Fibroblast of lung (primary cell): Measurements from ENCODE around the gene CGNL1. TPM values are rescaled to one million over a fixed set of nuclear protein-coding genes. Genes with fewer than 3 reads are reported as not detected.

Experiments
- DNase-seq, 2 donors: peaks; one replicate each; pipeline versions ENCODE4 v3.0.0 to v3.0.0-alpha.2; 2010; ENCODE audit warnings: low read depth in 2 of 2
- H2AFZ ChIP-seq: 2 replicates; pipeline ENCODE4 v1.5.1; 2012; ENCODE audit warnings: low read length, control low read depth, inconsistent platforms
- H3K27ac ChIP-seq: 2 replicates; pipeline ENCODE4 v1.5.1; 2011; ENCODE audit warnings: low read length, control low read depth; ENCODE audit not compliant: insufficient read depth
- H3K27me3 ChIP-seq: 2 replicates; pipeline ENCODE4 v1.5.1; 2011; ENCODE audit warnings: mild to moderate bottlenecking, low read length; ENCODE audit not compliant: control insufficient read depth, insufficient read depth
- H3K36me3 ChIP-seq: 2 replicates; pipeline ENCODE4 v1.5.1; 2011; ENCODE audit warnings: low read length; ENCODE audit not compliant: control insufficient read depth, insufficient read depth
- H3K4me1 ChIP-seq: 2 replicates; pipeline ENCODE4 v1.5.1; 2011; ENCODE audit warnings: low read length; ENCODE audit not compliant: control insufficient read depth, insufficient read depth; ENCODE audit errors: extremely low read depth
- H3K4me2 ChIP-seq: 2 replicates; pipeline ENCODE4 v1.5.1; 2011; ENCODE audit warnings: low read length, control low read depth; ENCODE audit not compliant: insufficient read depth; ENCODE audit errors: extremely low read depth
- H3K4me3 ChIP-seq, 4 experiments: fragments of 200-600 bp in 1 of 4; sonication (generic) in 1 of 4; replicated peaks in 1 of 4; 2 replicates each; pipeline ENCODE4 v1.5.1; 2011 to 2016; ENCODE audit warnings: low read length in 4 of 4, low read depth in 3 of 4, mild to moderate bottlenecking in 3 of 4, control low read depth in 2 of 4, inconsistent platforms in 1 of 4, mixed read lengths in 1 of 4; ENCODE audit not compliant: insufficient read depth in 1 of 4; ENCODE audit errors: control extremely low read depth in 1 of 4
- H3K79me2 ChIP-seq: 2 replicates; pipeline ENCODE4 v1.5.1; 2012; ENCODE audit warnings: mild to moderate bottlenecking, low read length, inconsistent platforms; ENCODE audit not compliant: control insufficient read depth, insufficient read depth
- H3K9ac ChIP-seq: 2 replicates; pipeline ENCODE4 v1.5.1; 2011; ENCODE audit warnings: mild to moderate bottlenecking, low read length, control low read depth; ENCODE audit not compliant: insufficient read depth
- H3K9me3 ChIP-seq: 2 replicates; pipeline ENCODE4 v1.5.1; 2012; ENCODE audit warnings: low read depth, low read length; ENCODE audit not compliant: control insufficient read depth, insufficient read depth
- H4K20me1 ChIP-seq: 2 replicates; pipeline ENCODE4 v1.5.1; 2011; ENCODE audit warnings: low read length; ENCODE audit not compliant: control insufficient read depth, insufficient read depth; ENCODE audit errors: extremely low read depth
- EZH2 ChIP-seq: IDR thresholded peaks from 2 replicates; pipeline ENCODE4 v1.5.1; 2012; ENCODE audit warnings: low read length, control low read depth, mild to moderate bottlenecking; ENCODE audit errors: missing control alignments
- polyA plus RNA-seq, 2 donors: library from polyadenylated mRNA; depleted of rRNA in 1 of 2; stranded (reverse) in 1 of 2; unstranded in 1 of 2; fragments of >200 nt; gene quantifications; 2 replicates each; pipeline ENCODE4 v1.2.1, GENCODE V29; 2011 to 2012; ENCODE audit warnings: missing spikeins in 1 of 2
- total RNA-seq: library from RNA; depleted of rRNA; stranded (reverse); fragments of >200 nt; gene quantifications from 2 replicates; pipeline ENCODE4 v1.2.1, GENCODE V29; 2014
- TF ChIP-seq, protein P1 (sequence below), 2 donors: IDR thresholded peaks in 1 of 2; conservative IDR thresholded peaks in 1 of 2; 1 replicate in 1 of 2; 2 replicates in 1 of 2; pipeline ENCODE4 v1.5.1; 2011 to 2012; ENCODE audit warnings: low read length in 2 of 2, control low read depth in 1 of 2, inconsistent platforms in 1 of 2, low read depth in 1 of 2, mild to moderate bottlenecking in 1 of 2

Gene CGNL1
- total and polyA plus RNA-seq, 2 donors (not counting 1 experiment from before 2014, with no cell fraction given), result 0.18 to 6.1 TPM

DNA sequence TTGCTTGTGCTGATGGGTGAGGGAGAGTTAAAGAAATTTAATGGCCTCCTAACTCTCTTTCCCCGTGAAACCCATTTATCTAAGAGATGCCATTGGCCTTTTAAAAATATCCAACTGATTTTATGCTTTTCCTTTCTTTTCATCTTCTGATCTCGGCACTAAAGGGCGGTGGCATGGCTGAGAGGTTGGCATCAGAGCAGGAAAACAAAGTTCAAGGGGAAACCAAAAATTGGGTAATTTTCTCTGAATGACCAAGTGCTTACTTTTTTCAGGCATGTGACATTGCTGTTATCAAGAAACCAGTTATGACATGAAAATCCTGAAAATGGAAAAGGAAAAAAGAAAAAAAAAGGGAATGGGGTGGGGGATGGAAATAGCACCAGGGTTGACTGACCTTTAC is 3.2 kb downstream of the CGNL1 start:
- Histone ChIP-seq H3K4me3 (no peak overlapping the region), H3K36me3 (no peaks in the 10 kb centered on the region), H3K27me3 (peaks cover 7% of the 10 kb centered on the region), H3K9me3 (no peaks in the 10 kb centered on the region), H3K9ac (no peak overlapping the region), H3K27ac (no peak overlapping the region), H3K4me1 (no peaks in the 10 kb centered on the region), H4K20me1 (no peaks in the 10 kb centered on the region), H3K4me2 (no peak overlapping the region), H3K79me2 (no peaks in the 10 kb centered on the region), H2AFZ (no peak overlapping the region)
- DNase-seq, result no peak
- TF ChIP-seq EZH2, result no peak
- TF ChIP-seq, protein P1, sequence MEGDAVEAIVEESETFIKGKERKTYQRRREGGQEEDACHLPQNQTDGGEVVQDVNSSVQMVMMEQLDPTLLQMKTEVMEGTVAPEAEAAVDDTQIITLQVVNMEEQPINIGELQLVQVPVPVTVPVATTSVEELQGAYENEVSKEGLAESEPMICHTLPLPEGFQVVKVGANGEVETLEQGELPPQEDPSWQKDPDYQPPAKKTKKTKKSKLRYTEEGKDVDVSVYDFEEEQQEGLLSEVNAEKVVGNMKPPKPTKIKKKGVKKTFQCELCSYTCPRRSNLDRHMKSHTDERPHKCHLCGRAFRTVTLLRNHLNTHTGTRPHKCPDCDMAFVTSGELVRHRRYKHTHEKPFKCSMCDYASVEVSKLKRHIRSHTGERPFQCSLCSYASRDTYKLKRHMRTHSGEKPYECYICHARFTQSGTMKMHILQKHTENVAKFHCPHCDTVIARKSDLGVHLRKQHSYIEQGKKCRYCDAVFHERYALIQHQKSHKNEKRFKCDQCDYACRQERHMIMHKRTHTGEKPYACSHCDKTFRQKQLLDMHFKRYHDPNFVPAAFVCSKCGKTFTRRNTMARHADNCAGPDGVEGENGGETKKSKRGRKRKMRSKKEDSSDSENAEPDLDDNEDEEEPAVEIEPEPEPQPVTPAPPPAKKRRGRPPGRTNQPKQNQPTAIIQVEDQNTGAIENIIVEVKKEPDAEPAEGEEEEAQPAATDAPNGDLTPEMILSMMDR (conservative IDR thresholded peaks at IDR 0.05 in 1 of 2, IDR thresholded peaks at IDR 0.05 in 1 of 2; ENCODE audit: low read depth in 1 of 2, low read length in 2 of 2), result no peak

DNA sequence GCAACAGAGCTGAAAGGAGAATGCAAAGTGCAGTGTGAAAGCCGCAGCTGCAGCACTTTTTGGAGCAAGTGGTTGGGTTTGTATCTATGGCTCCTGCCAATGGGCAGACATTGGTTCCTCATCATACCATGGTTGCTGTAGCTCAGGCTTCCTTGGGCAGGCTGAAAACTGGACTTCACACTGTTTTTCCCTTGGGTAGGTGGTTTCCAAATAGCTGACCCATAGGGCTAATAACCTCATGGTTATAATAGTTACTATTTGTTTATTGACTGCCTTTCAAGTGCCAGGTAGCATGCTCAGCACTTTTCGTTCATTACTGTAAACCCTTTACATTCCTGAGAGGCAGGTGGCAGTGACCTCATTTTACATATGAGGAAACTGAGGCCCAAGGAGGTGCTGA is 4.5 kb downstream of the CGNL1 start:
- Histone ChIP-seq H3K4me3 (no peak overlapping the region), H3K4me1 (no peaks in the 10 kb centered on the region), H3K27me3 (peaks cover 1% of the 10 kb centered on the region), H3K9ac (no peak overlapping the region), H3K9me3 (no peaks in the 10 kb centered on the region), H3K4me2 (no peak overlapping the region), H3K27ac (no peak overlapping the region), H3K36me3 (no peaks in the 10 kb centered on the region), H2AFZ (no peak overlapping the region), H4K20me1 (no peaks in the 10 kb centered on the region), H3K79me2 (no peaks in the 10 kb centered on the region)
- no peak for TF ChIP-seq EZH2
- TF ChIP-seq, protein P1 (conservative IDR thresholded peaks at IDR 0.05 in 1 of 2, IDR thresholded peaks at IDR 0.05 in 1 of 2; ENCODE audit: low read depth in 1 of 2, low read length in 2 of 2), result no peak
- no peak for DNase-seq

DNA sequence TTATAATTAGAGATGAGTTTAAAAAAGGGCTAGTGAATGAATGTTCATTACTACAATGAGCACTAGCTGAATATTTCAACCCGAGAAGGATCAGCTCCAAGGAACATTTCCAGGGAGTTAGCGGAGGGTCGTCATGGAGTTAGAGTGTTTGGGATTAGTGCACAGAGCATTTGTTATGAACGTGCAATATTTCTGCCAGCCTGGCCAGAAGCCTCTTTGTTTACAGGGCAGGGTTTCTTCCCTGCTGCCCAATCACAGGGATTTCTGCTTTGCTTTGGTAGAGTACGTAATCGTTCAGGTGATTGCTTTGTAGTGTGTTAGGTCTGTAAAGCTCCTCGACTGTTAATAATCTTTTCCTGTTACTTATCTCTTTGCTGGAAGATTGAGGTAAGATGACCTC is 5.9 kb downstream of the CGNL1 start:
- TF ChIP-seq, protein P1 (conservative IDR thresholded peaks at IDR 0.05 in 1 of 2, IDR thresholded peaks at IDR 0.05 in 1 of 2; ENCODE audit: low read depth in 1 of 2, low read length in 2 of 2), result no peak
- TF ChIP-seq EZH2, result no peak

More for the DNA sequence above, 5.9 kb downstream of the CGNL1 start:
- Histone ChIP-seq H3K9ac (no peak overlapping the region), H4K20me1 (no peaks in the 10 kb centered on the region), H3K9me3 (no peaks in the 10 kb centered on the region), H3K79me2 (no peaks in the 10 kb centered on the region), H3K27me3 (no peaks in the 10 kb centered on the region), H3K4me2 (no peak overlapping the region), H3K4me3 (no peak overlapping the region), H3K27ac (no peak overlapping the region), H3K4me1 (no peaks in the 10 kb centered on the region), H2AFZ (no peak overlapping the region), H3K36me3 (no peaks in the 10 kb centered on the region)
- no peak for DNase-seq
